SK-N-SH treated with all-trans-retinoic acid at 6 μM for 48 hours (cell line): Measurements from ENCODE around the gene PHF23.

ENCODE experiments used
- ATAC-seq: fragments of 200-7000 bp; cut with Tn5 transposase; 3 replicates; pipeline ENCODE4 v1.9.1; 2020; ENCODE audit warnings: mild to moderate bottlenecking, moderate library complexity
- BACH2 ChIP-seq: fragments of 250-450 bp; sonication (Bioruptor Pico); IDR thresholded peaks from 2 replicates; pipeline ENCODE4 v1.9.0; 2021; ENCODE audit warnings: mild to moderate bottlenecking, borderline replicate concordance
- CSDC2 ChIP-seq: fragments of 250-450 bp; sonication (Bioruptor Pico); IDR thresholded peaks from 2 replicates; pipeline ENCODE4 v1.5.0; 2020; ENCODE audit warnings: mild to moderate bottlenecking, moderate library complexity
- ESRRG ChIP-seq: fragments of 250-450 bp; sonication (Bioruptor Pico); IDR thresholded peaks from 2 replicates; pipeline ENCODE4 v1.6.1; 2021; ENCODE audit warnings: mild to moderate bottlenecking
- GLIS3 ChIP-seq: fragments of 250-450 bp; sonication (Bioruptor Pico); IDR thresholded peaks from 2 replicates; pipeline ENCODE4 v1.5.0; 2020; ENCODE audit warnings: mild to moderate bottlenecking, moderate library complexity
- ISL1 ChIP-seq: fragments of 250-450 bp; sonication (Bioruptor Pico); IDR thresholded peaks from 2 replicates; pipeline ENCODE4 v2.1.2; 2022; ENCODE audit warnings: mild to moderate bottlenecking, moderate library complexity
- OSR1 ChIP-seq: fragments of 250-450 bp; sonication (Bioruptor Pico); IDR thresholded peaks from 2 replicates; pipeline ENCODE4 v1.8.0; 2022; ENCODE audit warnings: moderate library complexity, mild to moderate bottlenecking, inconsistent platforms
- PPARA ChIP-seq: fragments of 250-450 bp; sonication (Bioruptor Pico); IDR thresholded peaks from 2 replicates; pipeline ENCODE4 v1.5.0; 2020; ENCODE audit warnings: mild to moderate bottlenecking, borderline replicate concordance
- RARB ChIP-seq: fragments of 250-450 bp; sonication (Bioruptor Pico); IDR thresholded peaks from 2 replicates; pipeline ENCODE4 v1.8.0; 2021; ENCODE audit warnings: mild to moderate bottlenecking, moderate library complexity
- SNAI2 ChIP-seq: fragments of 250-450 bp; sonication (Bioruptor Pico); IDR thresholded peaks from 2 replicates; pipeline ENCODE4 v1.5.0; 2020; ENCODE audit warnings: mild to moderate bottlenecking, moderate library complexity
- TCF4 ChIP-seq: fragments of 250-450 bp; sonication (Bioruptor Pico); IDR thresholded peaks from 2 replicates; pipeline ENCODE4 v1.8.0; 2021; ENCODE audit warnings: mild to moderate bottlenecking, moderate library complexity, borderline replicate concordance
- TOX ChIP-seq: fragments of 250-450 bp; sonication (Bioruptor Pico); IDR thresholded peaks from 2 replicates; pipeline ENCODE4 v1.8.0; 2021; ENCODE audit warnings: mild to moderate bottlenecking, moderate library complexity, borderline replicate concordance
- ZFP3 ChIP-seq: fragments of 250-450 bp; sonication (Bioruptor Pico); IDR thresholded peaks from 2 replicates; pipeline ENCODE4 v1.5.0; 2020; ENCODE audit warnings: mild to moderate bottlenecking, moderate library complexity
- ZFP30 ChIP-seq: fragments of 450-650 bp; formaldehyde crosslinking; IDR thresholded peaks from 2 replicates; pipeline ENCODE4 v1.5.0; 2022; ENCODE audit warnings: mild to moderate bottlenecking, moderate library complexity
- ZNF565 ChIP-seq: fragments of 450-650 bp; formaldehyde crosslinking; conservative IDR thresholded peaks from 2 replicates; pipeline ENCODE4 v1.5.0; 2020; ENCODE audit warnings: low read depth, mild to moderate bottlenecking, moderate library complexity
- ZNF8 ChIP-seq: fragments of 450-650 bp; formaldehyde crosslinking; IDR thresholded peaks from 2 replicates; pipeline ENCODE4 v1.5.0; 2020; ENCODE audit warnings: mild to moderate bottlenecking, moderate library complexity
- TF ChIP-seq, protein P1 (sequence below): fragments of 250-450 bp; sonication (Bioruptor Pico); IDR thresholded peaks from 2 replicates; pipeline ENCODE4 v1.8.0; 2021; ENCODE audit warnings: low read depth, mild to moderate bottlenecking, moderate library complexity, borderline replicate concordance
- TF ChIP-seq, protein P2 (sequence below): fragments of 250-450 bp; sonication (Bioruptor Pico); IDR thresholded peaks from 2 replicates; pipeline ENCODE4 v1.8.0; 2020; ENCODE audit warnings: mild to moderate bottlenecking, moderate library complexity, borderline replicate concordance
- TF ChIP-seq, protein P3 (sequence below): fragments of 250-450 bp; sonication (Bioruptor Pico); IDR thresholded peaks from 2 replicates; pipeline ENCODE4 v1.5.1; 2021; ENCODE audit warnings: mild to moderate bottlenecking, moderate library complexity

Gene PHF23

GRCh38 chr17:7218758-7219157 lies 20.5 kb downstream of the PHF23 start:
- no peak for ATAC-seq
- TF ChIP-seq TCF4 (CRISPR knock-in tag) (no peak), ISL1 (no peak), RARB (CRISPR knock-in tag) (no peak), ZFP30 (CRISPR knock-in tag) (no peak), PPARA (CRISPR knock-in tag) (no peak), SNAI2 (CRISPR knock-in tag) (no peak), ESRRG (no peak), BACH2 (CRISPR knock-in tag) (no peak)
- TF ChIP-seq, protein P1, sequence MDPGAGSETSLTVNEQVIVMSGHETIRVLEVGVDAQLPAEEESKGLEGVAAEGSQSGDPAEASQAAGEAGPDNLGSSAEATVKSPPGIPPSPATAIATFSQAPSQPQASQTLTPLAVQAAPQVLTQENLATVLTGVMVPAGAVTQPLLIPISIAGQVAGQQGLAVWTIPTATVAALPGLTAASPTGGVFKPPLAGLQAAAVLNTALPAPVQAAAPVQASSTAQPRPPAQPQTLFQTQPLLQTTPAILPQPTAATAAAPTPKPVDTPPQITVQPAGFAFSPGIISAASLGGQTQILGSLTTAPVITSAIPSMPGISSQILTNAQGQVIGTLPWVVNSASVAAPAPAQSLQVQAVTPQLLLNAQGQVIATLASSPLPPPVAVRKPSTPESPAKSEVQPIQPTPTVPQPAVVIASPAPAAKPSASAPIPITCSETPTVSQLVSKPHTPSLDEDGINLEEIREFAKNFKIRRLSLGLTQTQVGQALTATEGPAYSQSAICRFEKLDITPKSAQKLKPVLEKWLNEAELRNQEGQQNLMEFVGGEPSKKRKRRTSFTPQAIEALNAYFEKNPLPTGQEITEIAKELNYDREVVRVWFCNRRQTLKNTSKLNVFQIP (CRISPR knock-in tag): no peak
- TF ChIP-seq, protein P2, sequence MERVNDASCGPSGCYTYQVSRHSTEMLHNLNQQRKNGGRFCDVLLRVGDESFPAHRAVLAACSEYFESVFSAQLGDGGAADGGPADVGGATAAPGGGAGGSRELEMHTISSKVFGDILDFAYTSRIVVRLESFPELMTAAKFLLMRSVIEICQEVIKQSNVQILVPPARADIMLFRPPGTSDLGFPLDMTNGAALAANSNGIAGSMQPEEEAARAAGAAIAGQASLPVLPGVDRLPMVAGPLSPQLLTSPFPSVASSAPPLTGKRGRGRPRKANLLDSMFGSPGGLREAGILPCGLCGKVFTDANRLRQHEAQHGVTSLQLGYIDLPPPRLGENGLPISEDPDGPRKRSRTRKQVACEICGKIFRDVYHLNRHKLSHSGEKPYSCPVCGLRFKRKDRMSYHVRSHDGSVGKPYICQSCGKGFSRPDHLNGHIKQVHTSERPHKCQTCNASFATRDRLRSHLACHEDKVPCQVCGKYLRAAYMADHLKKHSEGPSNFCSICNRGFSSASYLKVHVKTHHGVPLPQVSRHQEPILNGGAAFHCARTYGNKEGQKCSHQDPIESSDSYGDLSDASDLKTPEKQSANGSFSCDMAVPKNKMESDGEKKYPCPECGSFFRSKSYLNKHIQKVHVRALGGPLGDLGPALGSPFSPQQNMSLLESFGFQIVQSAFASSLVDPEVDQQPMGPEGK (CRISPR knock-in tag): no peak
- TF ChIP-seq, all 23 proteins: peak for 0

- TF ChIP-seq ZNF8 (CRISPR knock-in tag): no peak
- no peak for TF ChIP-seq CSDC2 (CRISPR knock-in tag)
- TF ChIP-seq, protein P3, sequence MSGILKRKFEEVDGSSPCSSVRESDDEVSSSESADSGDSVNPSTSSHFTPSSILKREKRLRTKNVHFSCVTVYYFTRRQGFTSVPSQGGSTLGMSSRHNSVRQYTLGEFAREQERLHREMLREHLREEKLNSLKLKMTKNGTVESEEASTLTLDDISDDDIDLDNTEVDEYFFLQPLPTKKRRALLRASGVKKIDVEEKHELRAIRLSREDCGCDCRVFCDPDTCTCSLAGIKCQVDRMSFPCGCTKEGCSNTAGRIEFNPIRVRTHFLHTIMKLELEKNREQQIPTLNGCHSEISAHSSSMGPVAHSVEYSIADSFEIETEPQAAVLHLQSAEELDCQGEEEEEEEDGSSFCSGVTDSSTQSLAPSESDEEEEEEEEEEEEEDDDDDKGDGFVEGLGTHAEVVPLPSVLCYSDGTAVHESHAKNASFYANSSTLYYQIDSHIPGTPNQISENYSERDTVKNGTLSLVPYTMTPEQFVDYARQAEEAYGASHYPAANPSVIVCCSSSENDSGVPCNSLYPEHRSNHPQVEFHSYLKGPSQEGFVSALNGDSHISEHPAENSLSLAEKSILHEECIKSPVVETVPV (CRISPR knock-in tag): no peak
- TF ChIP-seq, protein P2 (CRISPR knock-in tag): no peak
- TF ChIP-seq BACH2 (CRISPR knock-in tag): no peak
- no peak for TF ChIP-seq TOX (CRISPR knock-in tag)
- TF ChIP-seq ISL1: no peak
- TF ChIP-seq ZFP30 (CRISPR knock-in tag): no peak
- TF ChIP-seq GLIS3 (CRISPR knock-in tag): no peak
- no peak for TF ChIP-seq OSR1 (CRISPR knock-in tag)
- no peak for TF ChIP-seq ZFP3 (CRISPR knock-in tag)
- no peak for TF ChIP-seq ZNF565
- TF ChIP-seq SNAI2 (CRISPR knock-in tag): no peak
- no peak for TF ChIP-seq RARB (CRISPR knock-in tag)
- TF ChIP-seq, protein P1 (CRISPR knock-in tag): no peak
- no peak for TF ChIP-seq ESRRG
- no peak for TF ChIP-seq PPARA (CRISPR knock-in tag)
- TF ChIP-seq, all 23 proteins: peak for 0
- ATAC-seq: no peak
Observed at GRCh38 chr17:7218166-7218565, 21.1 kb downstream of the PHF23 start.

GRCh38 chr17:7217113-7217987 lies 21.9 kb downstream of the PHF23 start:
- TF ChIP-seq TOX (CRISPR knock-in tag): no peak
- no peak for TF ChIP-seq BACH2 (CRISPR knock-in tag)
- no peak for TF ChIP-seq ESRRG
- TF ChIP-seq, protein P3 (CRISPR knock-in tag): no peak
- TF ChIP-seq ZNF565: no peak
- no peak for ATAC-seq
